HepG2 (cell line): Measurements from ENCODE around the gene BTAF1. TPM values are rescaled to one million over a fixed set of nuclear protein-coding genes. Genes with fewer than 3 reads are reported as not detected.

Source experiments
- ATAC-seq: fragments of 200-7000 bp; cut with Tn5 transposase; 3 replicates; pipeline ENCODE4 v1.9.1; 2020; ENCODE audit warnings: mild to moderate bottlenecking, moderate library complexity
- BruUV-seq: library from RNA; stranded (reverse); fragments of 400-500 nt; replicated peaks from 2 replicates; lab custom pipeline; 2021; lab: Mats Ljungman, UMichigan
- CTCF ChIA-PET: fragments of 300-600 bp; formaldehyde crosslinking; extraction: SDS; loops from one replicate; lab custom pipeline; 2021; ENCODE audit warnings: low total read pairs, inconsistent platforms, low intra/inter-chr PET ratio; lab: Yijun Ruan, JAX
- POLR2A ChIA-PET: fragments of 350-600 bp; sonication (Branson Sonifier 250); formaldehyde crosslinking; loops from one replicate; lab custom pipeline; 2020; ENCODE audit warnings: antibody characterized with exemption, inconsistent platforms; lab: Yijun Ruan, JAX
- DNase-seq: peaks from one replicate; pipeline ENCODE4 v3.0.0-alpha.2; 2015; ENCODE audit warnings: low spot score
- FAIRE-seq: peaks from 3 replicates; lab custom pipeline; 2011; peaks lifted over from hg19 to GRCh38; lab: Jason Lieb, UNC
- H2AFZ ChIP-seq: one replicate; pipeline ENCODE4 v1.6.1; 2011; ENCODE audit warnings: low read length, inconsistent platforms
- H3K27ac ChIP-seq: fragments of 300-600 bp; 3 replicates; pipeline ENCODE4 v1.8.0; 2011; ENCODE audit warnings: mixed run types, mild to moderate bottlenecking, mixed read lengths, low read length, inconsistent platforms; ENCODE audit not compliant: insufficient read depth; ENCODE audit errors: extremely low read length
- H3K27me3 ChIP-seq, 2 experiments: fragments of 200-600 bp in 1 of 2; 2 replicates in 1 of 2; 3 replicates in 1 of 2; pipeline versions ENCODE4 v1.6.0 to v1.8.0; 2011; ENCODE audit warnings: low read length in 2 of 2, mild to moderate bottlenecking in 2 of 2, moderate library complexity in 2 of 2, inconsistent platforms in 1 of 2; ENCODE audit not compliant: insufficient read depth in 2 of 2, control insufficient read depth in 1 of 2
- H3K36me3 ChIP-seq, 2 experiments: fragments of 200-600 bp in 1 of 2; replicated peaks in 1 of 2; 2 replicates in 1 of 2; 3 replicates in 1 of 2; pipeline versions ENCODE4 v1.5.1 to v1.8.0; 2011; ENCODE audit warnings: low read length in 2 of 2, inconsistent platforms in 1 of 2; ENCODE audit not compliant: insufficient read depth in 2 of 2, control insufficient read depth in 1 of 2
- H3K4me1 ChIP-seq: 2 replicates; pipeline ENCODE4 v1.5.1; 2012; ENCODE audit warnings: low read length, inconsistent platforms; ENCODE audit not compliant: insufficient read depth
- H3K4me2 ChIP-seq: 2 replicates; pipeline ENCODE4 v1.6.0; 2011; ENCODE audit warnings: low read depth, low read length, inconsistent platforms
- H3K4me3 ChIP-seq, 3 experiments: fragments of 200-600 bp in 1 of 3; sonication (generic), shearing (Covaris generic) in 1 of 3; replicated peaks in 1 of 3; 2 replicates each; pipeline ENCODE4 v1.5.1; 2011 to 2016; ENCODE audit warnings: low read length in 3 of 3, inconsistent platforms in 2 of 3, low read depth in 2 of 3, mild to moderate bottlenecking in 2 of 3, control low read depth in 1 of 3, mixed read lengths in 1 of 3; ENCODE audit not compliant: insufficient read depth in 1 of 3
- H3K79me2 ChIP-seq: one replicate; pipeline ENCODE4 v1.6.1; 2011; ENCODE audit warnings: low read length, inconsistent platforms; ENCODE audit not compliant: insufficient read depth
- H3K9ac ChIP-seq: 2 replicates; pipeline ENCODE4 v1.6.0; 2011; ENCODE audit warnings: mild to moderate bottlenecking, low read depth, low read length, inconsistent platforms; ENCODE audit not compliant: insufficient read depth
- H3K9me3 ChIP-seq: 2 replicates; pipeline ENCODE4 v1.5.1; 2012; ENCODE audit warnings: mild to moderate bottlenecking, low read length
- H4K20me1 ChIP-seq: 2 replicates; pipeline ENCODE4 v1.6.0; 2011; ENCODE audit warnings: inconsistent platforms, mild to moderate bottlenecking, low read length, moderate library complexity; ENCODE audit not compliant: insufficient read depth
- ATF7-NPFF ChIP-seq: sonication (generic); formaldehyde crosslinking; IDR thresholded peaks from 2 replicates; pipeline ENCODE4 v1.8.1; 2023; ENCODE audit warnings: mild to moderate bottlenecking, low read depth, missing genetic modification reagents, moderate library complexity
- EP300 ChIP-seq, 3 experiments: sonication (generic) in 1 of 3; formaldehyde crosslinking in 1 of 3; IDR thresholded peaks; 2 replicates each; pipeline versions ENCODE4 v1.5.1 to v1.6.1; 2011 to 2020; ENCODE audit warnings: low read depth in 2 of 3, low read length in 2 of 3, borderline replicate concordance in 1 of 3, improper control_type of control experiment in 1 of 3, mild to moderate bottlenecking in 1 of 3, missing genetic modification reagents in 1 of 3, moderate library complexity in 1 of 3
- KDM2A ChIP-seq: sonication (generic); formaldehyde crosslinking; IDR thresholded peaks from 2 replicates; pipeline ENCODE4 v1.4.0; 2020; ENCODE audit warnings: low read depth, missing genetic modification reagents, borderline replicate concordance
- ZNF230 ChIP-seq: sonication (generic); formaldehyde crosslinking; IDR thresholded peaks from 2 replicates; pipeline ENCODE4 v1.4.0; 2020; ENCODE audit warnings: mild to moderate bottlenecking, missing genetic modification reagents
- WGBS: methylation state at CpG from one replicate; pipeline ENCODE4 v1.1.6; 2017; ENCODE audit warnings: low lambda C conversion rate; 5-methylcytosine and 5-hydroxymethylcytosine counted together
- in situ Hi-C: cut with HindIII; loops from 2 replicates; pipeline ENCODE4 v1.10.0; 2017; ENCODE audit warnings: low pct_unique_long_range_greater_than_20kb; ENCODE audit not compliant: extremely low pct_ligation_motif_present
- intact Hi-C: fragments of 100-400 bp; cut with micrococcal nuclease; formaldehyde crosslinking; loops from one replicate; pipeline ENCODE4 v1.10.0; 2022; ENCODE audit not compliant: unreplicated experiment
- polyA plus RNA-seq, 8 experiments: library from polyadenylated mRNA; depleted of rRNA in 3 of 8; stranded (reverse) in 7 of 8; unstranded in 1 of 8; fragments of >200 nt; fragmentation: Illumina TruSeq in 4 of 8; extraction: Trizol in 4 of 8; gene quantifications; 2 replicates each; pipeline versions ENCODE4 v1.2.1 to v1.2.3, GENCODE V29; 2011 to 2016; ENCODE audit warnings: low read depth in 4 of 8, missing spikeins in 1 of 8, mixed read lengths in 1 of 8; ENCODE audit not compliant: insufficient read depth in 1 of 8
- total RNA-seq, 5 experiments: library from RNA; depleted of rRNA; stranded (reverse); fragments of >200 nt; fragmentation: Illumina TruSeq; extraction: Trizol; gene quantifications; 2 replicates each; pipeline ENCODE4 v1.2.3, GENCODE V29; 2016; ENCODE audit warnings: low read depth in 1 of 5
- TF ChIP-seq, protein P1 (sequence below), 2 experiments: sonication (generic) in 1 of 2; formaldehyde crosslinking in 1 of 2; IDR thresholded peaks; 2 replicates each; pipeline versions ENCODE4 v1.6.1 to v1.9.0; 2014 to 2022; ENCODE audit warnings: antibody characterized with exemption in 1 of 2, borderline replicate concordance in 1 of 2, inconsistent platforms in 1 of 2, low read depth in 1 of 2, missing genetic modification reagents in 1 of 2
- TF ChIP-seq, protein P2 (sequence below): sonication (generic); formaldehyde crosslinking; IDR thresholded peaks from 2 replicates; pipeline ENCODE4 v1.9.0; 2021; ENCODE audit warnings: missing genetic modification reagents, mild to moderate bottlenecking, borderline replicate concordance
- TF ChIP-seq, protein P3 (sequence below): sonication (generic); formaldehyde crosslinking; IDR thresholded peaks from 2 replicates; pipeline ENCODE4 v1.4.0; 2020; ENCODE audit warnings: missing genetic modification reagents, borderline replicate concordance

The BTAF1 gene
- total and polyA plus RNA-seq, 2 of the 13 experiments (the other 11 are each of a cell fraction or from before 2014, with no cell fraction given): 38.6 to 54.1 TPM

DNA sequence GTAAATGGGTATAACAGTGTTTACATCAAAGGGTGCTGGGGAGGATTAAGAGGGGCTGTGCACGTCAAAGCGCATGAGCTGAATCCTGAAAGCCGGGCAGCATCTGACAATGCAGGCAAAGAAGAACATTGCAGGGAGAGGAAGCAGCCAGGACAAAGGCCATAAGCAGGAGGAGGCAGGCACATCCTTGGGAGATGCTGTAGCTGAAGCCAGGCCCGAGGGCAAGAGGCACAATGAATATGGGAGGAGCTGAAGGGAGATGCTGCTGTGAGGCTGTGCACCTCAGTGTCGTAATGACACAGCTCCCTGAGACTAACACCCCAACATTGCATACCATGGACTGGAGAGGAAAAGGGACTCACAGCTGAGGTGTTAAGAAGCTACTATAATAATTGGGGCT lies 129.2 kb downstream of the BTAF1 start:
- TF ChIP-seq, protein P1, sequence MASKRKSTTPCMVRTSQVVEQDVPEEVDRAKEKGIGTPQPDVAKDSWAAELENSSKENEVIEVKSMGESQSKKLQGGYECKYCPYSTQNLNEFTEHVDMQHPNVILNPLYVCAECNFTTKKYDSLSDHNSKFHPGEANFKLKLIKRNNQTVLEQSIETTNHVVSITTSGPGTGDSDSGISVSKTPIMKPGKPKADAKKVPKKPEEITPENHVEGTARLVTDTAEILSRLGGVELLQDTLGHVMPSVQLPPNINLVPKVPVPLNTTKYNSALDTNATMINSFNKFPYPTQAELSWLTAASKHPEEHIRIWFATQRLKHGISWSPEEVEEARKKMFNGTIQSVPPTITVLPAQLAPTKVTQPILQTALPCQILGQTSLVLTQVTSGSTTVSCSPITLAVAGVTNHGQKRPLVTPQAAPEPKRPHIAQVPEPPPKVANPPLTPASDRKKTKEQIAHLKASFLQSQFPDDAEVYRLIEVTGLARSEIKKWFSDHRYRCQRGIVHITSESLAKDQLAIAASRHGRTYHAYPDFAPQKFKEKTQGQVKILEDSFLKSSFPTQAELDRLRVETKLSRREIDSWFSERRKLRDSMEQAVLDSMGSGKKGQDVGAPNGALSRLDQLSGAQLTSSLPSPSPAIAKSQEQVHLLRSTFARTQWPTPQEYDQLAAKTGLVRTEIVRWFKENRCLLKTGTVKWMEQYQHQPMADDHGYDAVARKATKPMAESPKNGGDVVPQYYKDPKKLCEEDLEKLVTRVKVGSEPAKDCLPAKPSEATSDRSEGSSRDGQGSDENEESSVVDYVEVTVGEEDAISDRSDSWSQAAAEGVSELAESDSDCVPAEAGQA (IDR thresholded peaks at IDR 0.05; ENCODE audit: low read depth): no peak
- TF ChIP-seq, protein P1 (CRISPR knock-in tag; IDR thresholded peaks at IDR 0.05; ENCODE audit: borderline replicate concordance): no peak
- no peak for TF ChIP-seq ATF7-NPFF
- TF ChIP-seq, protein P2, sequence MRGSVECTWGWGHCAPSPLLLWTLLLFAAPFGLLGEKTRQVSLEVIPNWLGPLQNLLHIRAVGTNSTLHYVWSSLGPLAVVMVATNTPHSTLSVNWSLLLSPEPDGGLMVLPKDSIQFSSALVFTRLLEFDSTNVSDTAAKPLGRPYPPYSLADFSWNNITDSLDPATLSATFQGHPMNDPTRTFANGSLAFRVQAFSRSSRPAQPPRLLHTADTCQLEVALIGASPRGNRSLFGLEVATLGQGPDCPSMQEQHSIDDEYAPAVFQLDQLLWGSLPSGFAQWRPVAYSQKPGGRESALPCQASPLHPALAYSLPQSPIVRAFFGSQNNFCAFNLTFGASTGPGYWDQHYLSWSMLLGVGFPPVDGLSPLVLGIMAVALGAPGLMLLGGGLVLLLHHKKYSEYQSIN (CRISPR knock-in tag): no peak
- TF ChIP-seq KDM2A (CRISPR knock-in tag): no peak
- TF ChIP-seq, protein P3, sequence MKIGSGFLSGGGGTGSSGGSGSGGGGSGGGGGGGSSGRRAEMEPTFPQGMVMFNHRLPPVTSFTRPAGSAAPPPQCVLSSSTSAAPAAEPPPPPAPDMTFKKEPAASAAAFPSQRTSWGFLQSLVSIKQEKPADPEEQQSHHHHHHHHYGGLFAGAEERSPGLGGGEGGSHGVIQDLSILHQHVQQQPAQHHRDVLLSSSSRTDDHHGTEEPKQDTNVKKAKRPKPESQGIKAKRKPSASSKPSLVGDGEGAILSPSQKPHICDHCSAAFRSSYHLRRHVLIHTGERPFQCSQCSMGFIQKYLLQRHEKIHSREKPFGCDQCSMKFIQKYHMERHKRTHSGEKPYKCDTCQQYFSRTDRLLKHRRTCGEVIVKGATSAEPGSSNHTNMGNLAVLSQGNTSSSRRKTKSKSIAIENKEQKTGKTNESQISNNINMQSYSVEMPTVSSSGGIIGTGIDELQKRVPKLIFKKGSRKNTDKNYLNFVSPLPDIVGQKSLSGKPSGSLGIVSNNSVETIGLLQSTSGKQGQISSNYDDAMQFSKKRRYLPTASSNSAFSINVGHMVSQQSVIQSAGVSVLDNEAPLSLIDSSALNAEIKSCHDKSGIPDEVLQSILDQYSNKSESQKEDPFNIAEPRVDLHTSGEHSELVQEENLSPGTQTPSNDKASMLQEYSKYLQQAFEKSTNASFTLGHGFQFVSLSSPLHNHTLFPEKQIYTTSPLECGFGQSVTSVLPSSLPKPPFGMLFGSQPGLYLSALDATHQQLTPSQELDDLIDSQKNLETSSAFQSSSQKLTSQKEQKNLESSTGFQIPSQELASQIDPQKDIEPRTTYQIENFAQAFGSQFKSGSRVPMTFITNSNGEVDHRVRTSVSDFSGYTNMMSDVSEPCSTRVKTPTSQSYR (CRISPR knock-in tag): no peak
- TF ChIP-seq ZNF230 (CRISPR knock-in tag): no peak
- TF ChIP-seq EP300 (IDR thresholded peaks at IDR 0.05; ENCODE audit: low read depth in 2 of 2, low read length in 2 of 2): no peak
- TF ChIP-seq EP300 (CRISPR knock-in tag; IDR thresholded peaks at IDR 0.05; ENCODE audit: borderline replicate concordance): no peak
- CTCF ChIA-PET: no interaction called here
- Histone ChIP-seq H3K27me3 (no peaks in the 10 kb centered on the region), H3K4me3 (no peak overlapping the region), H3K4me1 (no peaks in the 10 kb centered on the region), H2AFZ (no peak overlapping the region), H3K9ac (no peak overlapping the region), H3K9me3 (no peaks in the 10 kb centered on the region), H3K36me3 (peaks cover 0 to 2% of the 10 kb centered on the region in 2 experiments; a peak in 3 of 5 replicates), H3K4me2 (no peak overlapping the region), H3K79me2 (no peaks in the 10 kb centered on the region), H4K20me1 (no peaks in the 10 kb centered on the region), H3K27ac (no peak overlapping the region)
- in situ Hi-C loops: no loop called here
- BruUV-seq: no TSS peak
- ATAC-seq (no peak), DNase-seq (no peak), FAIRE-seq (no peak)
- intact Hi-C loops: no loop called here
- POLR2A ChIA-PET: no interaction called here
- WGBS: 82% methylated on average over 5 of the region's 5 CpGs
